Measurements from ENCODE around the gene OXTR.

Gene OXTR

DNA sequence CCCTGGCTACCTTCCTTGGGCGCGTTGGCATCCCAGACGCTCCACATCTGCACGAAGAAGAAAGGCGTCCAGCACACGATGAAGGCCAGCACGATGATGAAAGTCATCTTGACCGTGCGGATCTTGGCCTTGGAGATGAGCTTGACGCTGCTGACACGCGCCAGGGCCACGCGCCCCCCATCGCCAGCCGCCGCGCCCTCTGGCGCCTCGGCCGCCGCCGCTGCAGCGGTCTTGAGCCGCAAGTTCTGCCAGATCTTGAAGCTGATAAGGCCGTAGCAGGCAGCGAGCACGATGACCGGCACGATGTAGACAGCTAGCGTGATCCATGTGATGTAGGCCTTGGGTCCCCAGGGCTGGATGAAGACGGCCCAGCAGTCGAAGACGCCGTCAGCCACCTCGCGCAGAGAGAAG is 2.2 kb downstream of the OXTR start:
- no peak for DNase-seq

DNA sequence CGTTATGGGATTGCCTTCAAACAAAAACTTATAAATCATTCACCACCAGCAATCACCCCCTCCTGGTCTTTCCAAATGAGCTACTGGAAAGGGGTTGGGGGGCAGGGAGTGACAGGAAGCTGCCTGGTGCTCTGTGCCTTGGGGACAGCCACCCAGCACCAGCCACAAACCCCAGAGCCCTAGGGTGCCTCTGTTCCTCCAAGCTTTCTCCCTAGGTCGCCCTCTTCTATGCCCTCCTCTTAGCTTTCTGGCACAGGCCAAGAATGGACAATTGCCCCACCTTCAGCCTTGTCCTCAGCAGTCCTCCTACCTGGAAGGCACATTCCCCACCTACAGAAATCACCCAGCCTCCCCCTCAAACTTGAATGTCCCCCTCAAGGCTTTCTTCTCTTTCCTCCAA is 3.3 kb downstream of the OXTR start:
- DNase-seq: no peak

GRCh38 chr3:8765528-8765927 is 3.9 kb downstream of the OXTR start:
- no peak for DNase-seq

- no peak for DNase-seq
Measured at GRCh38 chr3:8764528-8764927, 4.9 kb downstream of the OXTR start.

GRCh38 chr3:8762607-8763377 is 6.6 kb downstream of the OXTR start:
- DNase-seq: no peak

- DNase-seq: no peak
Measured at GRCh38 chr3:8761866-8762265, 7.5 kb downstream of the OXTR start.

DNA sequence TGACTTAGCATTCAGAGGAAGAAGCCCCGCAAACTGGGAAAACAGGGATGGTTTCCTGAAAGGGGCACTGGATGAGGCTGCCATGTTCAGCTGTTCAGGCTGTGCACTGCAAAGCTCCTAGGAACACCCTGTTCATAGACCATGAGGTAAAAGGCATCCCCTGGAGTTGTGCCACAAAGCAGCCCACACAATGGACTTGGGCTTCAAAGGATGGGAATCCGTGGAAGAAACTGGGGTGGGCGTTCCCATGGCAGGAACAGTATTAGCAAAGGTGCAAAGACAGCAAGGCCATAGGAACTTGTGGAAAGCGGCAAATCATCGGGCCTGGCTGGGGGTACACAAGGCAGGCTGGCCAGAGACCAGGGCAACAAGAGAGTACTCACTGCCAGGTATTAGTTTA is 8.9 kb downstream of the OXTR start:
- no peak for DNase-seq

DNA sequence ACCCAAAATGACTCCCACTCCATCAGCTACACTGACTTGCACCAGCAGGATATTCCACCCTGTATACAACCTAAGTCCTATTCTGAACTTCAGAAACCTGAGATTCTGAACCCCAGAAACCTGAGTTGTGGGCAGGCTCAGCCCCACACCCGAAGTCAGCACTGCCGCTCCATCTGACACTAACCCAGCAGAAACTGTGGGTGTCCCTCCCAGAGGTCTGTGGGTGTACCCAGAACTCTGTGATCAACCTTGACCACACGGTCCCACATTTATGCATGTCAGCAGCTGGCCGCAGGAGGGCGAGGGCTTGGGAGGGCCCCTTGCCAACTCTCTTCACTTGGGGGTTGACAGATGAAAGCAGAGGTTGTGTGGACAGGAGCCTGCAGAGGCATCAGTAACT is 9.3 kb downstream of the OXTR start:
- DNase-seq: no peak

- no peak for DNase-seq
Measured at GRCh38 chr3:8759038-8759707, 10.2 kb downstream of the OXTR start.

- no peak for DNase-seq
Measured at GRCh38 chr3:8757551-8758518, 11.6 kb downstream of the OXTR start.

DNA sequence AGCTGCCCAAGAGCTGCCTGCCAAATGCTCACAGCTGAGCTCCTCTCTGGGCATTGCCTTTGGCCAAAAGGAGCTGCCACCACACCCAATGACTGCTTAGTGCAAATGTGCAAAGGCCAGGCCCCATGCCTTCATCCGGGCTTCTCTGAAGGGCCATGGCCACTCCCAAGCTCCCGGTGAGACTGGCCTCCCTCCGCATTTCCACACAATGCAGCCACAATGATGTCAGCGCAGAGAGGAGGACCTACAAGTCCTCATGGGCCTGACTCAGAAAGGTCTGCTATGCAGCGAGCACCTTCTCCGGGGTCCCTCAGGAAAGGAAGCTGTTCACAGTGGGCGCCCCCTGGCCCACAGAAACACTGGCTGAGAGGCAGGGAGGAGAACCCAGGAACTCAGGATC is 12.7 kb downstream of the OXTR start:
- DNase-seq: no peak

GRCh38 chr3:8755564-8756237 is 13.7 kb downstream of the OXTR start:
- no peak for DNase-seq

DNA sequence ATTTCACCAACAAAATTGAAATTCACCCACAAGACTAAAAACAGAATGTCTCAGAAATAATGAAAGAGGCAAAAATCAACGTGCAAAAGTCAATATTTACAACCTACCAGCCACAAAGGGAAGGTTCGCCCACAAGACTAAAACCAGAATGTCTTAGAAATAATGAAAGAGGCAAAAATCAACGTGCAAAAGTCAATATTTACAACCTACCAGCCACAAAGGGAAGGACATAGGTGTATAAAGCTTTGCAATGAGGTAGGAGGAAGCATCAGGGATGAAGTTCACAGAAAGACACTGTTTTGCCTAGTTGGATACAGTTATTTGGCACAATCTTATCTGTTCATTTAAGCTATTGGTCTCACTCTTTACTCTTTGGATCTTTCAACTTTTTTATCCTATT is 14.3 kb downstream of the OXTR start:
- DNase-seq: no peak

DNA sequence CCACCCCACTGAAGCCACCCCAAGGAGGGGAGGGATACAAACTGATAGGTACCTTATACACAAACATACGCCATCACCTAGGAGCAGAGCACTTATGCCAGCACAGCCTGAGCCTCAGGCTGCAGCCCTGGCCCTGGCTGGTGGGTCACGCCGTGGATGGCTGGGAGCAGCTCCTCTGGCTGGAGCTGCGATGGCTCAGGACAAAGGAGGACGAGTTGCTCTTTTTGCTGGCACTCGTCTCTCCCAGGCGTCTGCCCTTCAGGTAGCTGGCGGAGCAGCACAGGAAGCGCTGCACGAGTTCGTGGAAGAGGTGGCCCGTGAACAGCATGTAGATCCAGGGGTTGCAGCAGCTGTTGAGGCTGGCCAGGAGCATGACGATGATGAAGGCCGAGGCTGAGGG is 16.6 kb downstream of the OXTR start:
- no peak for DNase-seq

DNA sequence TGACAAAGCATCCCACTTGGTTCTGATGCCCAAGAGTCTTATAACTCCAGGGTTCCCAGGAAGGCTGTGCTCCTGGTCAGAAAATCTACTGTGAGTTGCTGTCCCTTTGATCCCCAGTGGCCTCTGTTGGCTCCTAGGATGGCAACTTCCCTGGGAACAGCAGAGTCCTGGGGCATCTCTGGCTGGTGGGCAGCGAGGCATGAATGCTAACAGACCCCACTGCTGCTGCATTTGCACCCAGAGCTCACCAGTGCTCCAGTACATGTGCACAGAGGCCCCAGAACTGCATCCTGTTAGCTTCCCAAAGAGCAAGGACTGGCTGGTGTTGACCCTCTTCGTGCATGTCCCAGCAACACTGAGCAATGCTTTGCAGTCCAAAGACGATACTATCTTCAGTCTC is 20.1 kb downstream of the OXTR start:
- no peak for DNase-seq

GRCh38 chr3:8746780-8747345 is 22.6 kb downstream of the OXTR start:
- DNase-seq: no peak

DNA sequence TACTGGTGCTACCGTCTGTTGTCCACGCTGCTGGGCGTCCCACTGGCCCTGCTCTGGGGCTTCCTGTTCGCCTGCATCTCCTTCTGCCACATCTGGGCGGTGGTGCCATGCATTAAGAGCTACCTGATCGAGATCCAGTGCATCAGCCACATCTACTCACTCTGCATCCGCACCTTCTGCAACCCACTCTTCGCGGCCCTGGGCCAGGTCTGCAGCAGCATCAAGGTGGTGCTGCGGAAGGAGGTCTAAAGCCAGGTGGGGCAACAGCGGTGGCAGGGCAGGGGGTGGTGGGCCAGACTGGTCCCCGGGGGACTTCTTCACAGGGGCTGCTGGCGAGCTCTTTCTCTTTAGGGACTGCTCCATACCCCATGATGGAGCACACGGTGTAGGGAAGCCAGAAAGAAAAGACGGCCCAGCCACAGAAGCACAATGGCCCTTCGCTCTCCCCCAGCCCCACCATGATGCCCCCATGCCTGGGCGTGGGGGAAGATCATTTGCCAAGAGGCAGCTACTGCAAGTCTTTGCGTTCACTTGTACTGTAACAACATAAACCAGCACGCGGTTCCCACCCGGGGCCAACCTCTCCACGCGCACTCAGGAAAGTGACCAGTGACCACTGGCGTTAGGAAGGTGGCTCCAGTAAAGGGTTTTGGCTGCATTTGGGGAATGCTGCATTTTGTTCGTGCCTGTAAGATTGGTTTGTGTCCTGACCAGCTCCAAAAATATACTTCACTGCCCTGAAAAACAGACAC is 23.6 kb downstream of the OXTR start:
- DNase-seq: no peak

- DNase-seq: no peak
Measured at GRCh38 chr3:8743911-8744310, 25.5 kb downstream of the OXTR start.

- DNase-seq: no peak
Measured at GRCh38 chr3:8743021-8743601, 26.3 kb downstream of the OXTR start.

DNA sequence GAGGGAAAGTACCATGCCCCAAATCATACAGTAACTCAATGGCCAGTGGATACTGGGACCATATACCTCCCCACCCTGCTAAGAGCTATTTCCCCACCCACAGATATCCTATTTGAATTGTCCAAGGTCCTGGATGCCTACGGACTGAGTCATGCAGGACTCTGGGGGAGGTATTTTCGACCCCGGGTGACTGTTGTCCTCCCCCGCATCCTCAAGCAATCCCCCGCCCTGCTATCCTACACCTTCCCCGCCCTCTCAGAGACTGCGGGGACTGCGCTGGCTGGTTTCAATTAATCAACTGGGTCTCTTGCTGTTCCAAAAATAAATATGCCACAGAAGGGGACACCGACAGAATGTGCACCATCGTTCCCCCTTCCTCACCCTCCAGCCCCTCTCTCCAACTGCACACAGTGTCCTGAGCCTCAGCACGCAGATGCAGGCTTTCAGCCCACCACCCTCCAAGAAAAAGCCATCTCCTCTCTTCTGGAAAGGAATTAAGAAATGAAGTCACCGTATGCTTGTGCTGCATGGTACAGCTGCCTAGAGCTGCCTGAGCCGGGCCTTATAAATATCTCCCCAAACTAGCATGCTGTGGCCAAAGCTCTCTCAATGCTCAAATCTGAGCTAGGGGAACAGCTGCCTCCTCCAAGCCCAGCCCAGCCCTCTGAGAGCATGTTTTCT is 27.7 kb downstream of the OXTR start:
- DNase-seq: no peak

All from NCI-H1417 (cell line).